HG03108 (cell line): ENCODE data around the gene SNX27.
"Not testable (repeated sequence)": the region's sequence is repeated elsewhere in the genome, so short reads cannot be mapped to it uniquely, and the experiment has no call there.

Experiments used
- ATAC-seq: cut with Tn5 transposase; IDR thresholded peaks from one replicate; pipeline ENCODE4 v1.9.1; 2021; ENCODE audit warnings: moderate library complexity; ENCODE audit not compliant: unreplicated experiment

SNX27 gene

GRCh38 chr1:151638074-151638775, 26.4 kb downstream of the SNX27 start:
- no peak for ATAC-seq

GRCh38 chr1:151638812-151639211, 27.0 kb downstream of the SNX27 start:
- ATAC-seq = no peak

GRCh38 chr1:151639466-151639865, 27.6 kb downstream of the SNX27 start:
- no peak for ATAC-seq

GRCh38 chr1:151641229-151641628, 29.4 kb downstream of the SNX27 start:
- no peak for ATAC-seq

GRCh38 chr1:151643085-151643484, 31.2 kb downstream of the SNX27 start:
- not testable (repeated sequence) for ATAC-seq

GRCh38 chr1:151644001-151644400, 32.2 kb downstream of the SNX27 start:
- no peak for ATAC-seq

- ATAC-seq = no peak
Observed at GRCh38 chr1:151653397-151653796, 41.5 kb downstream of the SNX27 start.

GRCh38 chr1:151655371-151655770, 43.5 kb downstream of the SNX27 start:
- ATAC-seq = no peak

- ATAC-seq = no peak
Observed at GRCh38 chr1:151661751-151662150, 49.9 kb downstream of the SNX27 start.

- ATAC-seq = no peak
Observed at GRCh38 chr1:151668090-151668489, 56.2 kb downstream of the SNX27 start.

GRCh38 chr1:151670036-151670675, 58.3 kb downstream of the SNX27 start:
- not testable (repeated sequence) for ATAC-seq

GRCh38 chr1:151673407-151673806, 61.6 kb downstream of the SNX27 start:
- no peak for ATAC-seq

- ATAC-seq = no peak
Observed at GRCh38 chr1:151680391-151680790, 68.5 kb downstream of the SNX27 start.

GRCh38 chr1:151680826-151681225, 69.0 kb downstream of the SNX27 start:
- ATAC-seq = no peak

- no peak for ATAC-seq
Observed at GRCh38 chr1:151681923-151682322, 70.1 kb downstream of the SNX27 start.

GRCh38 chr1:151682901-151683300, 71.1 kb downstream of the SNX27 start:
- ATAC-seq = not testable (repeated sequence)

- no peak for ATAC-seq
Observed at GRCh38 chr1:151684128-151684527, 72.3 kb downstream of the SNX27 start.

- ATAC-seq = no peak
Observed at GRCh38 chr1:151686561-151686960, 74.7 kb downstream of the SNX27 start.

- no peak for ATAC-seq
Observed at GRCh38 chr1:151689494-151689893, 77.6 kb downstream of the SNX27 start.

GRCh38 chr1:151692226-151692625, 80.4 kb downstream of the SNX27 start:
- ATAC-seq = no peak

- no peak for ATAC-seq
Observed at GRCh38 chr1:151693057-151693651, 81.3 kb downstream of the SNX27 start.

GRCh38 chr1:151701515-151701914, 89.7 kb downstream of the SNX27 start:
- ATAC-seq = no peak
